H1 (cell line): Measurements from ENCODE around the gene ATCAY. TPM values are rescaled to one million over a fixed set of nuclear protein-coding genes. Genes with fewer than 3 reads are reported as not detected.

Experiments
- CTCF ChIA-PET: fragments of 300-600 bp; sonication (Branson Sonifier 250); formaldehyde crosslinking; loops from one replicate; lab custom pipeline; 2021; ENCODE audit not compliant: partially characterized antibody; lab: Charles Lee
- POLR2A ChIA-PET: fragments of 300-600 bp; sonication (Branson Sonifier 250); formaldehyde crosslinking; loops from one replicate; lab custom pipeline; 2021; ENCODE audit warnings: inconsistent platforms; ENCODE audit not compliant: partially characterized antibody; lab: Charles Lee
- DNase-seq, 2 experiments: peaks; one replicate each; pipeline versions ENCODE4 v3.0.0 to v3.0.0-alpha.2; 2010 to 2022; ENCODE audit warnings: low spot score in 2 of 2, low read depth in 1 of 2, mixed read lengths in 1 of 2
- FAIRE-seq: peaks from 2 replicates; lab custom pipeline; 2011; peaks lifted over from hg19 to GRCh38; lab: Jason Lieb, UNC
- H2AFZ ChIP-seq: 2 replicates; pipeline ENCODE4 v1.8.1; 2012; ENCODE audit warnings: low read length, inconsistent platforms
- H2AK5ac ChIP-seq: 2 replicates; pipeline ENCODE4 v1.6.1; 2013; ENCODE audit warnings: low read depth, low read length
- H2BK120ac ChIP-seq: replicated peaks from 2 replicates; pipeline ENCODE3; 2013; ENCODE audit warnings: low read depth, low read length, inconsistent platforms
- H2BK12ac ChIP-seq: 2 replicates; pipeline ENCODE4 v1.6.1; 2013; ENCODE audit warnings: low read depth, low read length
- H2BK15ac ChIP-seq: 2 replicates; pipeline ENCODE4 v1.6.1; 2013; ENCODE audit warnings: low read length
- H2BK20ac ChIP-seq: 2 replicates; pipeline ENCODE4 v1.6.1; 2013; ENCODE audit warnings: low read length
- H2BK5ac ChIP-seq: 2 replicates; pipeline ENCODE4 v1.6.1; 2013; ENCODE audit warnings: low read depth, low read length
- H3K14ac ChIP-seq: 2 replicates; pipeline ENCODE4 v1.6.1; 2013; ENCODE audit warnings: inconsistent platforms; ENCODE audit not compliant: insufficient read length
- H3K18ac ChIP-seq: 2 replicates; pipeline ENCODE4 v1.6.1; 2013; ENCODE audit warnings: low read length; ENCODE audit errors: extremely low read depth
- H3K23ac ChIP-seq: 2 replicates; pipeline ENCODE4 v1.6.1; 2013; ENCODE audit warnings: inconsistent platforms; ENCODE audit not compliant: insufficient read length
- H3K23me2 ChIP-seq: 2 replicates; pipeline ENCODE4 v1.6.1; 2013; ENCODE audit warnings: low read depth, low read length
- H3K27ac ChIP-seq: 2 replicates; pipeline ENCODE4 v1.6.1; 2011; ENCODE audit warnings: low read depth, low read length, inconsistent platforms
- H3K27me3 ChIP-seq, 4 experiments: replicated peaks in 1 of 4; 1 replicate in 1 of 4; 2 replicates in 3 of 4; pipeline versions ENCODE4 v1.6.1 to v1.8.1; 2011 to 2013; ENCODE audit warnings: low read length in 3 of 4, mild to moderate bottlenecking in 3 of 4, inconsistent platforms in 2 of 4, mixed read lengths in 2 of 4, moderate library complexity in 1 of 4; ENCODE audit not compliant: control insufficient read depth in 3 of 4, insufficient read depth in 3 of 4; ENCODE audit errors: extremely low read depth in 1 of 4
- H3K36me3 ChIP-seq, 4 experiments: 2 replicates each; pipeline versions ENCODE4 v1.6.1 to v1.8.1; 2011 to 2013; ENCODE audit warnings: mild to moderate bottlenecking in 4 of 4, low read length in 3 of 4, moderate library complexity in 2 of 4, control low read depth in 1 of 4, inconsistent platforms in 1 of 4; ENCODE audit not compliant: insufficient read depth in 4 of 4, control insufficient read depth in 2 of 4
- H3K4ac ChIP-seq: replicated peaks from 2 replicates; pipeline ENCODE3; 2013; ENCODE audit warnings: low read length, low read depth, mixed read lengths, inconsistent platforms; ENCODE audit not compliant: insufficient read length
- H3K4me1 ChIP-seq, 4 experiments: replicated peaks in 1 of 4; 1 replicate in 1 of 4; 2 replicates in 3 of 4; pipeline versions ENCODE4 v1.6.1 to v1.8.1; 2011 to 2013; ENCODE audit warnings: low read length in 3 of 4, inconsistent platforms in 2 of 4, mixed read lengths in 1 of 4; ENCODE audit not compliant: insufficient read depth in 4 of 4, control insufficient read depth in 3 of 4
- H3K4me2 ChIP-seq, 2 experiments: 2 replicates each; pipeline versions ENCODE4 v1.6.1 to v1.8.1; 2011 to 2013; ENCODE audit warnings: low read depth in 2 of 2, low read length in 2 of 2, control low read depth in 1 of 2, inconsistent platforms in 1 of 2, mild to moderate bottlenecking in 1 of 2; ENCODE audit not compliant: insufficient read depth in 1 of 2
- H3K4me3 ChIP-seq, 4 experiments: fragments of 200-600, 300-600 bp in 1 of 4; sonication (generic), shearing (Covaris generic), sonication (Bioruptor Twin) in 1 of 4; 2 replicates each; pipeline versions ENCODE4 v1.5.1 to v1.8.1; 2011 to 2016; ENCODE audit warnings: low read length in 4 of 4, low read depth in 3 of 4, control low read depth in 2 of 4, inconsistent platforms in 2 of 4, mild to moderate bottlenecking in 2 of 4, mixed read lengths in 1 of 4, moderate library complexity in 1 of 4; ENCODE audit not compliant: insufficient read depth in 2 of 4; ENCODE audit errors: extremely low read depth in 1 of 4
- H3K56ac ChIP-seq: replicated peaks from 2 replicates; pipeline ENCODE3; 2013; ENCODE audit warnings: low read depth, mild to moderate bottlenecking, mixed read lengths, low read length, inconsistent platforms; ENCODE audit not compliant: insufficient read length
- H3K79me1 ChIP-seq: 2 replicates; pipeline ENCODE4 v1.6.1; 2013; ENCODE audit warnings: low read depth, low read length, control low read depth
- H3K79me2 ChIP-seq, 2 experiments: 2 replicates each; pipeline versions ENCODE4 v1.6.1 to v1.8.1; 2012 to 2013; ENCODE audit warnings: low read length in 2 of 2, mild to moderate bottlenecking in 2 of 2, inconsistent platforms in 1 of 2; ENCODE audit not compliant: insufficient read depth in 2 of 2, control insufficient read depth in 1 of 2
- H3K9ac ChIP-seq, 4 experiments: replicated peaks in 1 of 4; 1 replicate in 1 of 4; 2 replicates in 3 of 4; pipeline versions ENCODE4 v1.6.1 to v1.8.1; 2011 to 2013; ENCODE audit warnings: low read depth in 3 of 4, low read length in 3 of 4, control low read depth in 2 of 4, mild to moderate bottlenecking in 2 of 4, moderate library complexity in 2 of 4, inconsistent platforms in 1 of 4; ENCODE audit errors: extremely low read depth in 1 of 4
- H3K9me3 ChIP-seq, 2 experiments: 2 replicates each; pipeline versions ENCODE4 v1.6.1 to v1.8.1; 2012 to 2013; ENCODE audit warnings: mild to moderate bottlenecking in 2 of 2, moderate library complexity in 2 of 2, control low read depth in 1 of 2, inconsistent platforms in 1 of 2, low read depth in 1 of 2, low read length in 1 of 2, mixed read lengths in 1 of 2; ENCODE audit not compliant: insufficient read depth in 2 of 2
- H4K20me1 ChIP-seq, 2 experiments: replicated peaks in 1 of 2; 2 replicates each; pipeline versions ENCODE3 to v1.8.1; 2011 to 2013; ENCODE audit warnings: inconsistent platforms in 2 of 2, low read length in 2 of 2, mild to moderate bottlenecking in 1 of 2; ENCODE audit not compliant: insufficient read depth in 2 of 2, control insufficient read depth in 1 of 2
- H4K5ac ChIP-seq: 2 replicates; pipeline ENCODE4 v1.6.1; 2013; ENCODE audit warnings: low read length, low read depth, mixed read lengths, inconsistent platforms; ENCODE audit not compliant: insufficient read length
- H4K8ac ChIP-seq: 2 replicates; pipeline ENCODE4 v1.8.0; 2013; ENCODE audit warnings: mild to moderate bottlenecking, moderate library complexity, low read length, inconsistent platforms; ENCODE audit not compliant: insufficient read depth; ENCODE audit errors: extremely low read depth
- H4K91ac ChIP-seq: replicated peaks from 2 replicates; pipeline ENCODE3; 2013; ENCODE audit warnings: low read length, mixed read lengths, inconsistent platforms; ENCODE audit not compliant: insufficient read length
- BCL11A ChIP-seq, 2 experiments: IDR thresholded peaks; one replicate each; pipeline ENCODE4 v1.6.1; 2011; ENCODE audit warnings: low read depth in 2 of 2, low read length in 2 of 2, mild to moderate bottlenecking in 2 of 2
- CBX8 ChIP-seq: fragments of 300-800, 300-1000 bp; sonication (generic); IDR thresholded peaks from 2 replicates; pipeline ENCODE4 v1.7.1; 2016; ENCODE audit warnings: low read depth, low read length, borderline replicate concordance
- FOSL1 ChIP-seq: IDR thresholded peaks from 2 replicates; pipeline ENCODE4 v1.6.1; 2011; ENCODE audit warnings: mild to moderate bottlenecking, low read depth, low read length, moderate library complexity; ENCODE audit not compliant: insufficient read depth
- KDM4A ChIP-seq: IDR thresholded peaks from one replicate; pipeline ENCODE4 v1.7.1; 2012; ENCODE audit warnings: low read depth, mild to moderate bottlenecking, moderate library complexity, low read length, inconsistent platforms; ENCODE audit not compliant: severe bottlenecking
- MAFK ChIP-seq: IDR thresholded peaks from 2 replicates; pipeline ENCODE4 v1.6.1; 2012; ENCODE audit warnings: low read depth, mild to moderate bottlenecking, improper control_type of control experiment, low read length
- RNF2 ChIP-seq: fragments of 200-900, 300-1000 bp; sonication (generic); IDR thresholded peaks from 2 replicates; pipeline ENCODE4 v1.7.1; 2016; ENCODE audit warnings: borderline replicate concordance, low read depth, mild to moderate bottlenecking, antibody characterized with exemption, low read length; ENCODE audit not compliant: poor library complexity, severe bottlenecking; ENCODE audit errors: missing control alignments
- RXRA ChIP-seq: IDR thresholded peaks from 2 replicates; pipeline ENCODE4 v1.6.1; 2011; ENCODE audit warnings: low read depth, mild to moderate bottlenecking, low read length, moderate library complexity; ENCODE audit not compliant: insufficient read depth
- USF2 ChIP-seq: IDR thresholded peaks from 2 replicates; pipeline ENCODE4 v1.6.1; 2011; ENCODE audit warnings: low read length, improper control_type of control experiment
- WGBS, 2 experiments: shearing (Covaris generic) in 1 of 2; methylation state at CpG; one replicate each; pipeline versions ENCODE4 v1.1.6 to v1.1.7; 2013 to 2015; ENCODE audit warnings: low lambda C conversion rate in 2 of 2, mixed read lengths in 2 of 2, inconsistent platforms in 1 of 2, low coverage in 1 of 2, missing lambda C conversion rate in 1 of 2; ENCODE audit not compliant: insufficient replicate concordance in 2 of 2, insufficient coverage in 1 of 2, insufficient read length in 1 of 2; ENCODE audit errors: extremely low coverage in 1 of 2, missing lambda C conversion rate in 1 of 2; 5-methylcytosine and 5-hydroxymethylcytosine counted together
- polyA plus RNA-seq, 7 experiments: library from polyadenylated mRNA; depleted of rRNA in 3 of 7; stranded (reverse) in 5 of 7; unstranded in 2 of 7; fragments of >200 nt in 5 of 7; fragments of 200-250 nt in 2 of 7; gene quantifications; 1 replicate in 5 of 7; 2 replicates in 1 of 7; 4 replicates in 1 of 7; pipeline versions ENCODE4 v1.2.1 to v1.2.3, GENCODE V29; 2011 to 2013; ENCODE audit warnings: missing spikeins in 2 of 7, mixed read lengths in 2 of 7
- total RNA-seq: library from RNA; stranded (reverse); fragmentation: NEBNext Ultra II Directional; extraction: Animal tissue kit (Norgen Biotek cat#: 25700); gene quantifications from 2 replicates; pipeline ENCODE4 v1.2.1, GENCODE V29; 2021

Gene ATCAY
- total and polyA plus RNA-seq, 2 of the 8 experiments (the other 6 are each of a cell fraction or from before 2014, with no cell fraction given), result 24.4 to 33.8 TPM

GRCh38 chr19:3890591-3890990 is 10.1 kb downstream of the ATCAY start:
- no peak for TF ChIP-seq BCL11A (IDR thresholded peaks at IDR 0.05; ENCODE audit: low read depth in 2 of 2, low read length in 2 of 2)
- no peak for TF ChIP-seq MAFK
- TF ChIP-seq USF2, result no peak
- TF ChIP-seq RNF2, result no peak
- no peak for TF ChIP-seq FOSL1
- TF ChIP-seq CBX8, result no peak
- TF ChIP-seq KDM4A, result no peak
- TF ChIP-seq RXRA, result no peak
- TF ChIP-seq, all 59 proteins: peak for 0
- no peak overlapping the region for H2AFZ ChIP-seq

More at GRCh38 chr19:3890591-3890990, 10.1 kb downstream of the ATCAY start:
- no peak overlapping the region for H3K4me3 ChIP-seq
- no peak overlapping the region for H2BK120ac ChIP-seq
- H4K8ac ChIP-seq, result no peak overlapping the region; the same call in 1 of the 2 replicates
- H2BK5ac ChIP-seq, result no peak overlapping the region
- ChIA-PET CTCF (interaction anchor here (1.2 kb wide), 1 partner anchor 27 kb away, joined by 4 read pairs; no protein-coding TSS in a partner anchor), POLR2A (interaction anchor here (0.6 to 1.9 kb wide), 8 partner anchors 10 to 453 kb away, joined by 3 to 4 read pairs (median 3); partner anchors contain the start of gene EEF2)
- no peak overlapping the region for H2BK15ac ChIP-seq
- H3K18ac ChIP-seq, result no peak overlapping the region
- no peaks in the 10 kb centered on the region for H3K79me2 ChIP-seq
- no peak overlapping the region for H3K27ac ChIP-seq
- H2AK5ac ChIP-seq, result no peak overlapping the region
- FAIRE-seq, result no peak
- WGBS, 2 experiments, result 97% methylated on average over 17 of the region's 17 CpGs; no CpG with 5 or more reads in 1 of the 2 experiments
- DNase-seq, result no peak
- peaks cover 0 to 2% of the 10 kb centered on the region in 2 experiments for H4K20me1 ChIP-seq
- H2BK20ac ChIP-seq, result no peak overlapping the region
- no peak overlapping the region for H4K91ac ChIP-seq
- H3K9me3 ChIP-seq, result no peaks in the 10 kb centered on the region
- no peak overlapping the region for H2BK12ac ChIP-seq
- no peak overlapping the region for H3K4ac ChIP-seq
- H3K4me2 ChIP-seq, result no peak overlapping the region
- H3K23ac ChIP-seq, result no peak overlapping the region
- no peak overlapping the region for H3K9ac ChIP-seq
- peaks cover 2 to 13% (median 4%) of the 10 kb centered on the region in 4 experiments; a peak in 4 of 8 replicates for H3K36me3 ChIP-seq
- no peaks in the 10 kb centered on the region for H3K27me3 ChIP-seq
- H3K14ac ChIP-seq, result no peak overlapping the region
- no peaks in the 10 kb centered on the region for H3K4me1 ChIP-seq
- H3K56ac ChIP-seq, result no peak overlapping the region
- no peaks in the 10 kb centered on the region for H3K23me2 ChIP-seq
- H3K79me1 ChIP-seq, result no peaks in the 10 kb centered on the region
- H4K5ac ChIP-seq, result no peak overlapping the region
